ENCODE results near the gene HNRNPUL1.

HNRNPUL1 gene

GRCh38 chr19:41355035-41355434 lies 90.9 kb downstream of the HNRNPUL1 start:
- TF ChIP-seq, protein P1, sequence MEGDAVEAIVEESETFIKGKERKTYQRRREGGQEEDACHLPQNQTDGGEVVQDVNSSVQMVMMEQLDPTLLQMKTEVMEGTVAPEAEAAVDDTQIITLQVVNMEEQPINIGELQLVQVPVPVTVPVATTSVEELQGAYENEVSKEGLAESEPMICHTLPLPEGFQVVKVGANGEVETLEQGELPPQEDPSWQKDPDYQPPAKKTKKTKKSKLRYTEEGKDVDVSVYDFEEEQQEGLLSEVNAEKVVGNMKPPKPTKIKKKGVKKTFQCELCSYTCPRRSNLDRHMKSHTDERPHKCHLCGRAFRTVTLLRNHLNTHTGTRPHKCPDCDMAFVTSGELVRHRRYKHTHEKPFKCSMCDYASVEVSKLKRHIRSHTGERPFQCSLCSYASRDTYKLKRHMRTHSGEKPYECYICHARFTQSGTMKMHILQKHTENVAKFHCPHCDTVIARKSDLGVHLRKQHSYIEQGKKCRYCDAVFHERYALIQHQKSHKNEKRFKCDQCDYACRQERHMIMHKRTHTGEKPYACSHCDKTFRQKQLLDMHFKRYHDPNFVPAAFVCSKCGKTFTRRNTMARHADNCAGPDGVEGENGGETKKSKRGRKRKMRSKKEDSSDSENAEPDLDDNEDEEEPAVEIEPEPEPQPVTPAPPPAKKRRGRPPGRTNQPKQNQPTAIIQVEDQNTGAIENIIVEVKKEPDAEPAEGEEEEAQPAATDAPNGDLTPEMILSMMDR (conservative IDR thresholded peaks at IDR 0.05; ENCODE audit: control insufficient read depth, insufficient read depth, low read depth, low read length), result no peak
- no peak for DNase-seq (ENCODE audit: low read depth)
- no peak overlapping the region for H3K4me3 ChIP-seq (ENCODE audit: control insufficient read depth, low read depth, low read length)

DNA sequence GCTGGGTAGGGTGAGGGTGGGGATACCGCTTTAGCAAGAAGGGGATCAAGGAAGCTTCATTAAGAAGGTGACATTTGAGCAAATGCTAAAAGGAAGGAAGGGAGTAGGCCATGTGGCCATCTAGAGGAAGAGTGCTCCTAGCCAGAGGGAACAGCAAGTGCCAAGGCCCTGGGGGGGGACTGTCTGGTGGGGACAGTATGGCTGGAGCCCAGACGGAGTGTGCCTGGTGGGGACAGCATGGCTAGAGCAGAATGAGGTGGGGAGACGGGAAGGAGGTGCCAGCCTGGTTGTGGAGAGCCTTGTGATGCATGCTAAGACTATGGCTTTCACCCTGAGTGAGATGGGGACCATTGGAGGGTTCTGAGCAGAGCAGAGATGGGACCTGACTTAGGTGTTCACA lies 91.6 kb downstream of the HNRNPUL1 start:
- TF ChIP-seq, protein P1 (conservative IDR thresholded peaks at IDR 0.05; ENCODE audit: control insufficient read depth, insufficient read depth, low read depth, low read length), result no peak
- DNase-seq (ENCODE audit: low read depth), result no peak
- no peak overlapping the region for H3K4me3 ChIP-seq (ENCODE audit: control insufficient read depth, low read depth, low read length)

GRCh38 chr19:41356984-41357739 lies 93.0 kb downstream of the HNRNPUL1 start:
- H3K4me3 ChIP-seq (ENCODE audit: control insufficient read depth, low read depth, low read length), result no peak overlapping the region
- no peak for DNase-seq (ENCODE audit: low read depth)
- TF ChIP-seq, protein P1 (conservative IDR thresholded peaks at IDR 0.05; ENCODE audit: control insufficient read depth, insufficient read depth, low read depth, low read length), result no peak

Data from fibroblast of mammary gland (primary cell).